Glutamatergic neuron (in vitro differentiated cells): ENCODE measurements around the gene TOMM20L. TPM values are rescaled to one million over a fixed set of nuclear protein-coding genes. Genes with fewer than 3 reads are reported as not detected.

Source experiments
- DNase-seq: peaks from one replicate; pipeline ENCODE4 v3.0.0; 2022
- H3K27ac Mint-ChIP-seq: one replicate; pipeline ENCODE4 v1.8.0; 2020; ENCODE audit warnings: mild to moderate bottlenecking, mixed read lengths, inconsistent platforms; ENCODE audit not compliant: unreplicated experiment
- H3K27me3 Mint-ChIP-seq: one replicate; pipeline ENCODE4 v1.8.0; 2020; ENCODE audit warnings: mild to moderate bottlenecking, moderate library complexity, mixed read lengths, inconsistent platforms; ENCODE audit not compliant: unreplicated experiment
- H3K36me3 Mint-ChIP-seq: one replicate; pipeline ENCODE4 v1.8.0; 2020; ENCODE audit warnings: mild to moderate bottlenecking, mixed read lengths, inconsistent platforms; ENCODE audit not compliant: unreplicated experiment
- H3K4me1 Mint-ChIP-seq: one replicate; pipeline ENCODE4 v1.8.0; 2020; ENCODE audit warnings: mild to moderate bottlenecking, low read depth, mixed read lengths, inconsistent platforms; ENCODE audit not compliant: unreplicated experiment
- H3K4me3 Mint-ChIP-seq: one replicate; pipeline ENCODE4 v1.8.0; 2020; ENCODE audit warnings: mild to moderate bottlenecking, mixed read lengths, inconsistent platforms; ENCODE audit not compliant: unreplicated experiment
- H3K9me3 Mint-ChIP-seq: one replicate; pipeline ENCODE4 v1.8.0; 2020; ENCODE audit warnings: mild to moderate bottlenecking, moderate library complexity, mixed read lengths, inconsistent platforms; ENCODE audit not compliant: unreplicated experiment
- CTCF ChIP-seq: fragments of 200-600 bp; sonication (generic); IDR thresholded peaks from one replicate; pipeline ENCODE4 v1.5.0; 2021; ENCODE audit not compliant: partially characterized antibody, unreplicated experiment
- total RNA-seq: library from RNA; stranded (reverse); fragmentation: NEBNext Ultra II Directional; extraction: Animal tissue kit (Norgen Biotek cat#: 25700); gene quantifications from one replicate; pipeline ENCODE4 v1.2.1, GENCODE V29; 2021; ENCODE audit not compliant: unreplicated experiment

TOMM20L gene
- total RNA-seq, 1 donor from 2014 or later: not detected

DNA sequence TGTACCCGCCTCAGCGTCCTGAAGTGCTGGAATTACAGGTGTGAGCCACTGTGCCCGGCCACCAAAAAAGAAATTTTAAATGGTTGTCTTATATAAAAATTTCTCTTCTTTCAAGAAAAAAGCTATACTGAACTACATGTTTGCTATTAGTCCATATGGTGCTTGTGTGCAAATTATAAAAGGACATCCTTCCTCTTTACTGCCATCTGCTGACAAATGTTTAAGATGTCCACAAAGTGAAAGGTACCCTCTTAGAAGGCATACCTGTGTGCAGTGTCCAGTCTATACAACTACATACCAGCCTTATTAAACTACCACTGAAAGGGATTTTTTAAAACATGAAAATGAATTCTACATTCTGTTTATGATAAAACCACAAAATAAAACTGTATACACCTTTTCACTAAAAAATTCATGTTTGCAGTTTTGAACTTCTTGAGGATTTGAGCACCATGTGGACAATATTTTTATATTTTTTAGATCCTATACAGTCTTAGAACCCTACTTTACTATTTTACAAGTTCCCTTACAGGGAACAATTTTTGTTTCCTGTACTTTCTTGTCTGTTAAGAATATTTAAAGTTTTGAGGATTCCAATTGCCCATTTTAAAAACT, 32.8 kb upstream of the TOMM20L start:
- no peaks in the 10 kb centered on the region for H3K9me3 Mint-ChIP-seq
- DNase-seq: no peak
- no peaks in the 10 kb centered on the region for H3K4me1 Mint-ChIP-seq
- no peaks in the 10 kb centered on the region for H3K27me3 Mint-ChIP-seq
- TF ChIP-seq CTCF: no peak
- H3K4me3 Mint-ChIP-seq: no peak overlapping the region
- H3K36me3 Mint-ChIP-seq: no peaks in the 10 kb centered on the region
- H3K27ac Mint-ChIP-seq: no peak overlapping the region

DNA sequence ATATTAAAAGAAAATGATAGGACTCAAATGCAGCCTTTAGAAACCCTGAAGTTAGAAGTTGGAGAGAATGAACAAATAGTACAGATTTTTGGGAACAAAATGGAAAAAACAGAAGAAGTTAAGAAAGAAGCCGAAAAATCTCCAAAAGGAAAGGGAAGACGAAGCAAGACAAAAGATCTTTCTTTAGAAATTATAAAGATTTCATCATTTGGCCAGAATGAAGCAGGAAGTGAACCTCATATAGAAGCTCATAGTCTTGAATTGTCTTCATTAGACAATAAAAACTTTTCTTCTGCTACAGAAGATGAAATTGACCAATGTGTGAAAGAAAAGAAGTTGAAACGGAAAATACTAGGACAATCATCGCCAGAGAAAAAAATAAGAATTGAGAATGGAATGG, 31.4 kb upstream of the TOMM20L start:
- DNase-seq: no peak
- no peak overlapping the region for H3K4me3 Mint-ChIP-seq

DNA sequence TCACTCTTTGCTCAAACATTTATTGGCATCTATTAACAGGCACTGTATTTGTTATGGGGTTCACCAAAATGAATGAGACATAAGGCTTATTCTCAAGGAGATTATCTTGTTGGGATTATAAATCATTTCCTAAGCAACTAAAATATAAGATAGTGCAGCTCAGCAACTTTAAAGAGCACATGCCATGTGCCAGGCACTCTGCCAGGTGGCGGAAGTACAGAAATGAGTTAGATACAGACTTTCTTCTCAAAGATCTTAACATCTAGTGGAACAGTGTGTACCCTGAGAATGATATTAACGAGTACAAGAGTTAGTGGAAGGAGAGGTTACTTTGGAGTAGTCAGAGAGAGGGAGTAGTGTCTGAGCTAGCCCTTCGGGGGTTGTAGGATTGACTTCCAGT, 28.4 kb upstream of the TOMM20L start:
- Mint-ChIP-seq H3K9me3 (no peaks in the 10 kb centered on the region), H3K27ac (no peak overlapping the region), H3K4me1 (no peaks in the 10 kb centered on the region)

More for the DNA sequence above, 31.4 kb upstream of the TOMM20L start:
- Mint-ChIP-seq H3K27ac (no peak overlapping the region), H3K27me3 (no peaks in the 10 kb centered on the region), H3K36me3 (no peaks in the 10 kb centered on the region), H3K9me3 (no peaks in the 10 kb centered on the region), H3K4me1 (no peaks in the 10 kb centered on the region)
- TF ChIP-seq CTCF: no peak

GRCh38 chr14:58368956-58369355, 26.8 kb upstream of the TOMM20L start:
- no peaks in the 10 kb centered on the region for H3K9me3 Mint-ChIP-seq
- H3K27ac Mint-ChIP-seq: no peak overlapping the region
- no peaks in the 10 kb centered on the region for H3K4me1 Mint-ChIP-seq
- no peaks in the 10 kb centered on the region for H3K36me3 Mint-ChIP-seq
- no peak for TF ChIP-seq CTCF
- H3K27me3 Mint-ChIP-seq: no peaks in the 10 kb centered on the region
- H3K4me3 Mint-ChIP-seq: no peak overlapping the region
- no peak for DNase-seq

More for the DNA sequence above, 28.4 kb upstream of the TOMM20L start:
- no peak for TF ChIP-seq CTCF
- no peak overlapping the region for H3K4me3 Mint-ChIP-seq
- H3K27me3 Mint-ChIP-seq: no peaks in the 10 kb centered on the region
- H3K36me3 Mint-ChIP-seq: no peaks in the 10 kb centered on the region
- DNase-seq: no peak

- TF ChIP-seq CTCF: no peak
- H3K9me3 Mint-ChIP-seq: no peaks in the 10 kb centered on the region
- no peak overlapping the region for H3K4me3 Mint-ChIP-seq
- no peaks in the 10 kb centered on the region for H3K27me3 Mint-ChIP-seq
- H3K27ac Mint-ChIP-seq: no peak overlapping the region
- DNase-seq: no peak
- H3K36me3 Mint-ChIP-seq: no peaks in the 10 kb centered on the region
- no peaks in the 10 kb centered on the region for H3K4me1 Mint-ChIP-seq
These were observed 18.9 kb upstream of the TOMM20L start for GRCh38 chr14:58376791-58377190.
